Measurements from ENCODE around the gene HERPUD1.

DNA sequence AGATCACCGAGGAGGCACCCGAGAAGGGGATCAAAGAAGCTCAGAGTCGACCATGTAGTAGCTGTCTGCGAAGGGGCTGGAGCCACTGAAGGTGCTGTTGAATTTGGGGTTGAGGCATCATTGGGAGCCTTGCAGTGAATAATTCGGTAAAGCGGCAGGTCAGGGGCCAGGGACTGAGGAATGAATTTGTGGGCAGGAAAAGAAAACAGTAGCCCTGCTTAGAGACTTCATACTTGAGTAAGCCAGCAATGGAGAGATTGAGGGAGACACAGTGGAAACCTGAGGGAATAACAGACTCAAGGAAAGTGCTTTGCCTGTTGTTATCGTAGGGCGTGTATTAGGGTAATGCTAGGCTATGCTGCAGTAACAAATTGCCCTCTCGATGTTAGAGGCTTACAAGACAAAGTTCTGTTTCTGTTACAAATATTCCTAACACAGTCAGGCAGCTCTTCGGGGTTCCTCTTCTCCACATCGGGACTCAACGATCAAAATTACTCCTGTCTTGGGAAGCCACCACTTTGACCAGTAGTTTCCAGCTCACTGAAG, 13.4 kb upstream of the HERPUD1 start:
- TF ChIP-seq, protein P1, sequence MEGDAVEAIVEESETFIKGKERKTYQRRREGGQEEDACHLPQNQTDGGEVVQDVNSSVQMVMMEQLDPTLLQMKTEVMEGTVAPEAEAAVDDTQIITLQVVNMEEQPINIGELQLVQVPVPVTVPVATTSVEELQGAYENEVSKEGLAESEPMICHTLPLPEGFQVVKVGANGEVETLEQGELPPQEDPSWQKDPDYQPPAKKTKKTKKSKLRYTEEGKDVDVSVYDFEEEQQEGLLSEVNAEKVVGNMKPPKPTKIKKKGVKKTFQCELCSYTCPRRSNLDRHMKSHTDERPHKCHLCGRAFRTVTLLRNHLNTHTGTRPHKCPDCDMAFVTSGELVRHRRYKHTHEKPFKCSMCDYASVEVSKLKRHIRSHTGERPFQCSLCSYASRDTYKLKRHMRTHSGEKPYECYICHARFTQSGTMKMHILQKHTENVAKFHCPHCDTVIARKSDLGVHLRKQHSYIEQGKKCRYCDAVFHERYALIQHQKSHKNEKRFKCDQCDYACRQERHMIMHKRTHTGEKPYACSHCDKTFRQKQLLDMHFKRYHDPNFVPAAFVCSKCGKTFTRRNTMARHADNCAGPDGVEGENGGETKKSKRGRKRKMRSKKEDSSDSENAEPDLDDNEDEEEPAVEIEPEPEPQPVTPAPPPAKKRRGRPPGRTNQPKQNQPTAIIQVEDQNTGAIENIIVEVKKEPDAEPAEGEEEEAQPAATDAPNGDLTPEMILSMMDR (conservative IDR thresholded peaks at IDR 0.05): no peak
- no peak for TF ChIP-seq EZH2 (IDR thresholded peaks at IDR 0.05; ENCODE audit: low read depth)
